SKM-1 (cell line): Measurements from ENCODE around the gene TCTN3.
"Not testable (repeated sequence)": the region's sequence is repeated elsewhere in the genome, so short reads cannot be mapped to it uniquely, and the experiment has no call there.

ENCODE experiments used
- DNase-seq: peaks from one replicate; lab custom pipeline; 2025; ENCODE audit not compliant: unreplicated experiment; lab: John Stamatoyannopoulos, UW

TCTN3 gene

DNA sequence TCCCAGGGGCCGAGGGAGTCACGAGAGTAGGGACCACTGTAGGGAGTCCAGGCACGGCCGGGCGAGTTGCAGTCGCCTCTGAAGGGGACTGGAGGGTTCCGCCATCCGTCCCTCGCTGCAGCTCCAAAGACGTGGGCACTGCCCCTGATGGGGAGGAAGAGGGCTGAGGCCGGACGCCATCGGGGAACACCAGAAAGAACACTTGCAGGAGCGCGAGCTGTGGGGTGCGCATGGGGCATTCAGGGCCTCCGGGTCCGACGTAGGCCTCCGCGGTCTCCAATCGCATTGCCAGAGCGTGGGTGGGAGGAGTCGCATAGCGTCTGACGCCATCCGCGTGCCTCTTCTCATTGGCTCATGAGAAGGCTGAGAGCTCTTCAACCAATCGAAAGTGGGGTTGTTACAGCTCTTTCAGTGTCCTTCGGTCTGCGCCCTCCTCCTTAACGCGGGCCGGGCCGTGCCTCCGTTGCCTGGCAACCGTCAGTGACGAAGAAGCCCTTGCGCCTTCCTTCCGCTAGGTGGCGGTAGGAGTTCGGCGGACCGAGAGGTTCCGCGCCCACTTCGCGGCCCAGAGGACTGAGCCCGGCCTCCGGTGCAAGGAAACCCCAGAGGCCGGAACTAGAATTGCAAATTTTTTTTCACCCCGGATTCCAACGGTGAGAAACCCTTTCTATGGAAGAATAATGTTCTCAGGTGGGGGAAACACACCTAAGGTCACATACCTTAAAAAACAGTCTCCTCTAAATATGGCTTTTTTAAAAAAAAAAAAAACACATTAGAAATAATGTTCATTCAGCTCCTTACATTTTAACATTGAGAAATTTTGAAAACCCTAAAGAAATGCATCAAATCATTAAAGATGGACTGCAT, at the start of gene TCTN3:
Gene TCTN3, minus strand, starts transcription at position 260 of the 867 bp plus-strand sequence. Its CDS starts 28 bp downstream, at position 232.
- DNase-seq = peak; percentile 98

- no peak for DNase-seq
Measured at GRCh38 chr10:95742962-95743535, 49.3 kb upstream of the TCTN3 start.

DNA sequence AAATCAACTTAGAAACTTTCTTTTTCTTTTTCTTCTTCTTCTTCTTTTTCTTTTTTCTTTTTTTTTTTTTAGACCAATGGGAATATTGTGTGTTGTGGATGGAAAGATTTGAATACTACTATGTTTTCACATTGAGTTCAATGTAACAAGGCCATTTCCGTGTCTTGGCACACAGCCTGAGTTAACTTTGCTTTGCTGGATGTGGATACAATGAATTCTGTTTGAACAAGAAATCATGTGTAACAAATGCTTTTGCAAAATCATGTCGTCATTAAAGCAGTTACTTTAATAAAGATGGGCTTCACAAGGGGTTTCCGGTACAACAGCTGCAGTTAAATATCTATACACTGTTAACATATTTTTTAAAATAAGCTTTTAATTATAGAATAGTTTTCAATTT, 48.8 kb upstream of the TCTN3 start:
- no peak for DNase-seq

DNA sequence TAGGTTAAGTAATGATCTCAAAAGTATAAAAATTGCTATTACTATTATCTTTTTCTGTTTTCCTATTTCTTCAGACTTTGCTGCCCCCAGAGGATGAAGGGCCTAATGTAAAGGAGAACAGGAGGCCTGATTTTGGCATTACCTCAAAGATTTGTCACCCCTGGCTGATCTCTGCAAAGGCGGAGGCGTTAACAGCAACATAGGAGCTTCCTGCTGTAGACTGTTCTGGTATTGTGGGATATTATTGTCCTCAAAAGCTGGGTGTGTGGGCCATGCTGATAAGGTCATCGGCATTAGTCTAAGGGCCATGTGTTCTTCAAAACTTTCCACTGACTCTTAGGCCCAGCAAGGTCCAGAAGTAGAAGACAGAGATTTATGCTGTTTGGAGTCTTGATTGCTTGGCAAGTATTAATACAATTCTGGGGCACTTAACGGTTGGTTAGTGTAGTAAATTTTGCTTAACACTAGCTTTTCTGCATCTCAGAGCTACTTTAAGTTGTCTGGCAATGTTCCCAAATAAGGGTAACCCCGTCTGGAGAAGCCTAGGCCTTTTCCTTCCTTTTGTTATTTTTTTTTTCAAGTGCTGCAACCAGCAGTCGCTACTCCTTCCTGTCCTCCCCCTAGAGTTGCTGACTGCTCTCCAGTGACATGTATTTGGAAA, 48.2 kb upstream of the TCTN3 start:
- DNase-seq = no peak

- DNase-seq = no peak
Measured at GRCh38 chr10:95739056-95739455, 45.3 kb upstream of the TCTN3 start.

- DNase-seq = not testable (repeated sequence)
Measured at GRCh38 chr10:95732907-95733306, 39.2 kb upstream of the TCTN3 start.

- DNase-seq = no peak
Measured at GRCh38 chr10:95730233-95730632, 36.5 kb upstream of the TCTN3 start.

DNA sequence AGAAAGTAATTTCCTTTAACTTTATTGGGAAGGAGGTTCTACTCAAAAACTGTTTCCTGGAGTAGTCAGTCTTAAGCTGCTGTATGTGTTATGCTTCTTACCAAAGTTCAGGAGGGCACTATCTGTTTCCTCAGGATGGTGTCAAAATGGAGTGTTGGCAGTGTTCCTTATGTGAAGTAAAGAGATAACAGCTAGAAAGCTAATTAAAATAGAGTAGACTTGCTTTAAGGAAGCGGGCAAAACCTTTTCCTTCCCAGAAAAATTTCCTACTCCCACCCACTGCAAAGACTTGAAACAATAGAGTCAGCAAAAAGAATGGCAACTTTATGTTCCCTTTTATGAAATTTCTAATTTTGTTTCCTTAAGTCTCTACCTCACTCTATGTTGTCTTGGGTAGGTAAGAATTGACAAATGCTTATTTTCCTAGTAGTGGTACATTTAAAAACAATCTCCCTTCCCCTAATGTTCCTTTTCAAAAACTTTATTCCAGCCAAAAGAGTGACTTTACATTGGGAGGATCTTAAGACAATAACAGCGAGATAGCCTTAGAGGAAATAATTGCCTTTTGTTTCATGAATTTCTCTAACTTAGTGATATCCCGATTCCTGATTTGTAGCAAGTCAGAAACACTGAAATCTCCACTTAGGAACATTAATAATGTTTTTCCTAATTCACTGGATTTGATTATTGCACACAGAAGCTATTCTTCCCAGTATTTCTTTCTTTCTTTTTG, 35.8 kb upstream of the TCTN3 start:
- DNase-seq = no peak

GRCh38 chr10:95728526-95728925, 34.8 kb upstream of the TCTN3 start:
- no peak for DNase-seq

DNA sequence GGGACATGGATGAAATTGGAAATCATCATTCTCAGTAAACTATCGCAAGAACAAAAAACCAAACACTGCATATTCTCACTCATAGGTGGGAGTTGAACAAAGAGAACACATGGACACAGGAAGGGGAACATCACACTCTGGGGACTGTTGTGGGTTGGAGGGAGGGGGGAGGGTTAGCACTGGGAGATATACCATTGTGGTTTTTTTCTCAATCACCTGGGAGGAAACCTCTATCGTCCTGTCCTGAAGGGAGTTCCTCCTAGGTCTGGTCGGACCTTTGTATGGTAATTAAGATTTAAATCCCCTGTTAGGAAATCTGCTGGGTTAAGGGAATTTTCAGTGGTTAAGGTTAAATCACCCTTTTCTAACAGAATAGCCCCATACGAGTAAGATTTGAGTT, 28.8 kb upstream of the TCTN3 start:
- not testable (repeated sequence) for DNase-seq

DNA sequence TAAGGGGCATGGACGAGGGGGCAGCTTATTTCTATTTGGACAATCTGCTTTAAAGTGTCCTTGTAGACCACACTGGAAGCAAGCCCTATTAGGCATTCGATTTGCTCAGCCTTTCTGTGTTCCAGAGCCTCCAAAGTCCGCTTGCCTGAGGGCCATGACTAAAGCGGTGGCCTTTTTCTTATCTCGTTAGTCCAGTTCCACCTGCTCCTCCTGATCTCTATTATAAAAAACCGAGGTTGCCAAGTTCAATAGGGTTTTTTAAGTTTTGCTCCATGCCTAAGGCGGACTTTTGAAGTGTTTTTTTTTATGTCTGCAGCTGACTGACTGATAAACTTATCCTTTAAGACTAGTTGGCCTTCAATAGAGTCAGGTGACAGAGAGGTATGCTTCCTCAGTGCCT, 27.0 kb upstream of the TCTN3 start:
- DNase-seq = not testable (repeated sequence)

DNA sequence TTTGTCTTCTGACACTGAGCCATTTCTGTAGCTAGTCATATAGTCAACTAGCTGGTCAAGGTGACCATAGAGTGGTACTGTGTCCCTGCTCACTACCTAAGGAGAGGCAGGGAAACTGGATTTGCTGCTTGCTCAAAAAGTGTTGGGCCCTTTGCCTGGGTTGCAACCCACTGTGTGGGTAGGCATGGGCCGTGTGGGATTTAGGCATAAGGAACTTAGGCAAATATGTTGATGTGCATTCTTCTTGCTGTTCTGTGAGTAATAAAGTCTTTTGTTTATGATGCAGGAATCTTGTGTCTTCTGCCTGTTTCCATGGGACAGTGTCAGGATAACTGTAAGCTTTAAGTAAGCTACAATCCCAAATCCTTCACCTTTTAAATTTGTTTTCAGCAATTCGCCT, 23.1 kb upstream of the TCTN3 start:
- DNase-seq = no peak

DNA sequence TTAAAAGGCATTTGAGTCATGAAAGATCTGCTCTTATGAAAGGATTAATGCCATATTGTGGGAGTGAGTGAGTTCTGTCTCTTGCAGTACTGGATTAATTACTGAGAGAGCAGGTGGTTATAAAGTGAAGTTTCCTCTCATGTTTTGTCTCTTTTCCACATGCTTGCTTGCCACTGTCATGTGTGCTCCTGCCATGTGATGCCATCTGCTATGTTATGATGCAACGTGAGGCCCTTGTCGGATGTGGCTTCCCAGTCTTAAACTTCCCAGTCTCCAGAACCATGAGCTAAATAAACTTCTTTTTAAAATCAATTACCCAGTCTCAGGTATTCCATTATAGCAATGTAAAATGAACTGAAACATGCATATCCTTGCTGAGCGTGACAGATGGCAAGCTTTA, 22.7 kb upstream of the TCTN3 start:
- DNase-seq = no peak

DNA sequence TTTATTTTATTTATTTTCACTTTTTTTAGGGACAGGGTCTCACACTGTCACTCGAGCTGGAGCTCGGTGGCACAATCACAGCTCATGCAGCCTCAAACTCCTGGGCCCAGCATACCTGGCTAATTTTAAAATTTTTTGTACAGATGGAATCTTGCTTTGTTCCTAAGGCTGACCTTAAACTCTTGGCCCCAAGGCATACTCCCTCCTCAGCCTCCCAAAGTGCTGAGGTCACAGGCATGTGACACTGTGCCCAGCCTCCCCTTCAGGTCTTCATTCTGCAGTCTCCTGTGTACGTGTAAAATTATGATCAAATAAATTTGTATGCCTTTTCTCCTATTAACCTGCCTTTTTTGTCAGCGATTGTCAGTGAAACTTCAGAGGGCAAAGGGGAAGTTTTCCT, 17.8 kb upstream of the TCTN3 start:
- no peak for DNase-seq

DNA sequence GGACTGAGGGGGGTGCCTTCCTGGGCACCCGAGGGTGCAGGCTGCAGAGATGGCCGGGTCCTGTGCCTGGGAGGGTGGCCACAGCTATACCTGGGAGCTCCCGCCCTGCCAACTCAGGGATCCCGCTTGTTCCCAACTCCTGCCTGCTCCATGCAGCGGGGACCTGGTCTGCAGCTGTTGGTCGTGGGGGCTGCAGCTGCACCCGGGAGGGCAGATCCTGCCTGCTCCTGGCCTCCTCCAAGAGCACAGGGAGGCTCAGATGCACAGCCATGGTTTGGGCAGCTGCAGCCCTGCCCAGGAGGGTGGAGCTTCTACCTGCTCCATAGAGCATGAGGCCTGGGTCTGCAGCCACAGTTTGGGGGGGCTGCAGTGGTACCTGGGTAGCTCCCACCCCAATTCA, 13.3 kb upstream of the TCTN3 start:
- DNase-seq = no peak

DNA sequence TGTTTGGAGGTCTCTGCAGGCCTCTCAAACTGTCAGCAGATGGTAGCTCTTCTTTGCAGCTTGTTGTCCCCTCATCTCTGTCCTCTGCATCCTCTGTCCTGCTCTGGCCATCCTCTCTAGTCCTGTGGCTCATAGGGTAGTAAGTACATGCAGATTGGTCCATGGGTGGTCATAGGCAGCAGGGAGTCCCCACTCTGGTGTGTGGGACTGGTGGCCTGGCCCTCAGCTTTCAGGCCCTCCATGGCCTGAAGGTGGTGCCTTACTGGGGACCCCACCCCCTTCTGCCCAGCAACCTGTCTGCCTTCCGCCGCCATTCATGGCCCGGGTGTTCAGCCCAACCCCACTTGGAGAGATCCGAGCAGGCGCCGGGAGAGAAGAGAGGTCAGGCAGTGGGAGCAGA, 12.8 kb upstream of the TCTN3 start:
- DNase-seq = no peak

DNA sequence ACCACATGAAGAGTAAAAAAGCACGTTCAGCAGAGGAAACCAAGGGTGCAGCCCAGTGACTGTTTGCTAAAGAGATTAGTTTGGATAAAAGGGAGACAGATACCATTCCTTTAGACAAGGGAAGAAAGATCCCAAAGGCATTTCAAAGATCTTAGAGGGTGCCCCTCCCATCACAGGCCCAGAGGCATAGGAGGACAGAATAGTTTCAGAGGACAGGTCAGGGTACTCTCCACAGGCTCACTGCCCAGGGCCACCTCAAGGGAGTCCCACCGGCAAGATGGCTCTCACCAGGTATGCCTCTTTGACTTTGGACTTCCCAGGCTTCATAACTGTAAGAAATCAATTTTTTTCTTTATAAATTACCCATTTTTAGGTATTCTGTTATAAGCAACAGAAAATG, 4.7 kb upstream of the TCTN3 start:
- no peak for DNase-seq

DNA sequence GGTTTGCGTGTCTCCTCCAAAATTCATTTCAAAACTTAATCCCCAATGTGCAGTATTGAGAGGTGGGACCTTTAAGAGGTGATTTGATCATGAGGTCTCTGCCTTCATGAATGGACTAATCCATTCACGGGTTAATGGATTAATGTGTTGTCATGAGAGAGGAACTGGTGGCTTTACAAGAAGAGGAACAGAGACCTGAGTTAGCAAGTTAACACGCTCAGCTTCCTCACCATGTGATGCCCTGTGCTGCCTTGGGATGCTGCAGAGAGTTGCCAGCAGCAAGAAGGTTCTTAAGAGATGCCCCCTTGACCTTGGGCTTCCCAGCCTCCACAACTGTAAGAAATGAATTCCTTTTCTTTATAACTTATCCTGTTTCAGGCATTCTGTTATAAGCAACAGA, 3.7 kb upstream of the TCTN3 start:
- peak; percentile 72 for DNase-seq

- no peak for DNase-seq
Measured at GRCh38 chr10:95694665-95695064, 938 bp upstream of the TCTN3 start.

DNA sequence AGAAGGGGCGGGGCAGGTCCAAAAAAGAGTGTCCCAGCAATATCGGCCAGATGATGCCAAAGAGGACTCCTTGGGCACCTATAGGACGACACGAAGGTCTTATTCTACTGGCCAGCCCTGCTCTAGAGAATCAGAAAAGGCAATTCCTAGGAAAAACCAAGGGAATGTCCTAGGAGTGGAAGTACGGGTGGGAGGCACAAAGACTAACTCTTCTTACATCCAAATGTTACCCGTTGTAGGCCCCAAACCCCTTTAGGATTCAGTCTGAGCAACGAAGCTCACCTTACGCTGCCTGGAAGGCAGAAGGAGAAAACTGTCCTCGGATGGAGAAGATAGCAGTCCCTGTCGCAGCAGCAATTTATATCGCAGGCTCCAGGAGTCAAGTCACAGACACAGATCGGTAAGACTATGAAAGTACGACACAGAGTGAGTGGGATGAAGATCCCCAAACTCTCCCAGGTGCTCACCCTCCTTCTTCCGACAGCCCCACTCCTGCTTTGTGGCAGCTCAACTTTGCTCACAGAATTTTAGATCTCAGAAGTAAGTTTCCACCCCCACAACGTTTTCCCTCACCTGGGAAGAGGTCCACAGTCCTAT, 558 bp downstream of the TCTN3 start:
- no peak for DNase-seq

DNA sequence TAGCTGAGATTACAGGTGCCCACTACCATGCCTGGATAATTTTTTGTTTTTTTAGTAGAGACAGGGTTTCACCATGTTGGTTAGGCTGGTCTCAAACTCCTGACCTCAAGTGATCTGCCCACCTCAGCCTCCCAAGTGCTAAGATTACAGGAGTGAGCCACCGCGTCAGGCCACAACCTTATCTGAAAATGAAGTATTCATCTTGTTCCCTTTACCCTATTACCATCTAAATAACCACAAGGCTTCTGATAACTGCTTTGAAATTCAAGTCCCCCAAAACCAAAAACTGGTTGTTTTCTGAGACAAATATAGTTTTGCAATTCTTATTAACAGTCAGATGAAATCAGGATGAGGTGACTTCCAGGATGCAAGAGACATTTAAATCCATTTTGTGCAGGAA, 2.4 kb downstream of the TCTN3 start:
- DNase-seq = no peak
